Activated naive CD4-positive, alpha-beta T cell treated with Interleukin-2 at 50 U/mL for 16 hours (primary cell): Measurements from ENCODE around the gene DOK4.

Experiments
- DNase-seq: peaks from one replicate; pipeline ENCODE4 v3.0.0-alpha.2; 2020

Gene DOK4

DNA sequence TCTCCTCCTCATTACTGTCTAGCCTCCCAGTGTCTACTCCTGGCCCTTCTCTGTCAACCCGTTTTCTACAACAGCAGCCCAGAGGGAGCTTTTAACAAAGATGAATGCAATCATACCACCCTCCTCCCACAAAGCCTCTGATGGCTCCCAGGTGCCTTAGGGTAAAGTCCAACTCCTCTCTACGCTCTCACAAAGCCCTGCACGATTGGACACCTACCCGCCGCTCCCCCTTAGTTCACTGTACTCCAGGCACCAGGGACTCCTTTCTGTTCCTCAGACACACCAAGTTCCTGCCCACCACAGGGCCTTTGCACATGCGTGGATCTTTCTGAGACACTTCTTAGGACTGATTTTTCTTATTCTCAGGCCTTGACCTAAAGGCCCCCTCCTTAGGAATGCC is 32.6 kb upstream of the DOK4 start:
- no peak for DNase-seq

DNA sequence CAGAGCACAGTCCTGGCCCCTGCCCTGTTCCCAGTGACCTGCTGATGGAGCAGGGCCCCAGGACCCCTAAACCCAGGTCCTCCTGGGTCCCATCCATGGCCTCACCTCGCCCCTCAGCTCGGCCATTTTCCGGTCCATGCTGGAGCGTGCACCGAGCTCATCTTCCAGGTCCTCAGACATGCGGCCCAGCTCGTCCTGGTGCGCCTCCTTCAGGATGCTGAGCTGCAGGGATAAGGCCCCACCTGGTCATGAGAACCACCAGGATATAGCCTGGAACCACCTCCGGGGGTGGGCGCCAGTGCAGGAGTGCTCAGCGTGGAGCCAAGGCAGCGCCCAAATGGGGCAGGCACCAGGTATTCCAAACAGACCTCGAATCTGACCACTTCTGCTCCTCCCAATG is 32.2 kb upstream of the DOK4 start:
- no peak for DNase-seq

DNA sequence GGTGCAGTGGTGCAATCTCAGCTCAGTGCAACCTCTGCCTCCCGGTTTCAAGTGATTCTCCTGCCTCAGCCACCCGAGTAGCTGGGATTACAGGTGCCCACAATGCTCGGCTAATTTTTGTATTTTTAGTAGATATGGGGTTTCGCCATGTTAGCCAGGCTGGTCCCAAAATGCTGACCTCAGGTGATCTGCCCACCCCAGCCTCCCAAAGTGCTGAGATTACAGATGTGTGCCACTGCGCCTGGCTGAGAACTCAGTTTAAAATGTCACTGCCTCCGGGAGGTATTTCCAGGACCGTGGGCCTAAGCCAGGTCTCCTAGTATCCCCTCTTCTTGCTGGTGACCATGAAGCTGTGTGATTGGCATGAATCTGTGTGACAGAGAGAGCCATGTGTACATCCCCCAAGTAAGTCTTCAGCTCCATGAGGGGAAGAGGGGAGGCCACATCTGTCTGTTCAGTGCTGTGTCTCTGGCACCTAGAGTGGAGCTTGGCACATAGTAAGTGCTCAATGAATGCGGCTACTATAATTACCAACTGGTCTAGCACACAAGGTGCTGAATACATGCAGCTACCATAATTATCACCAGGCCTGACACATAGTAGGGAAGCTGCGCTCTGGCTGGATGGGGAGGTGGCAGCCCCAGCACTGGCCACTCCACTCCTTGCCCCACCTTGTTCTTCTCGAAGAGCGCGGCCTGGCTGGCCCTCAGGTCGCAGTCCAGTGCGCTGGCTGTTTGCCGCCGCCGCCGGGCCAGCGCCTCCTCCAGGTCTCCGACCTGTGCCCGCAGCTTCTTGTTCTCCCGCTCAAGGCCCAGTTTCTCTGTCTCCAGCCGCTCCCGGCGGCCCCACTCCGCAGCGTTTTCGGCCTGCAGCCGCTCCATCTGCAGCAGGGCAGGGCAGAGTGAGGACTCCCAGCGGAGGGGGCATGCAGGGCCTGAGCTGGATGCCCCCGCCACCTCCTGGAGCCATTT is 31.4 kb upstream of the DOK4 start:
- DNase-seq: no peak

DNA sequence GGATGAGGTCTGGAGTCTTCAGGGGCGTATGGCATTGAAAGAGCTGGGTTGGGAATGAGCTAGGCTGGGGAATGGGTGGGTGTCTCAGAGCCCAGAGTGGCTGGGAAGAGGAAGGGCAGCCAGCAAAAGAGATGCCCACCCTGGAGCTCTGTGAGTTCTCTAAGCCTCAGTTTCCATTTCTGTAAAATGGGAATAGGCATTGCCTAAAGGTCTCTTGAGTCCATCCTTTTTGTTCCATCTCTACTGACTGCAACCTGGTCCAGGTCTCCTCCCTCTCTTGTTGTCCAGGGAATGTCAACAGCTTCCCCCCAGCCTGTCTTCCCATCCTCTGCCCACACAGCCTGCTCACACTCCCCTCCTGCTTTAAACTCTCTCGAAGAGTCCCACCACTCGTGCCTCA is 30.5 kb upstream of the DOK4 start:
- no peak for DNase-seq

DNA sequence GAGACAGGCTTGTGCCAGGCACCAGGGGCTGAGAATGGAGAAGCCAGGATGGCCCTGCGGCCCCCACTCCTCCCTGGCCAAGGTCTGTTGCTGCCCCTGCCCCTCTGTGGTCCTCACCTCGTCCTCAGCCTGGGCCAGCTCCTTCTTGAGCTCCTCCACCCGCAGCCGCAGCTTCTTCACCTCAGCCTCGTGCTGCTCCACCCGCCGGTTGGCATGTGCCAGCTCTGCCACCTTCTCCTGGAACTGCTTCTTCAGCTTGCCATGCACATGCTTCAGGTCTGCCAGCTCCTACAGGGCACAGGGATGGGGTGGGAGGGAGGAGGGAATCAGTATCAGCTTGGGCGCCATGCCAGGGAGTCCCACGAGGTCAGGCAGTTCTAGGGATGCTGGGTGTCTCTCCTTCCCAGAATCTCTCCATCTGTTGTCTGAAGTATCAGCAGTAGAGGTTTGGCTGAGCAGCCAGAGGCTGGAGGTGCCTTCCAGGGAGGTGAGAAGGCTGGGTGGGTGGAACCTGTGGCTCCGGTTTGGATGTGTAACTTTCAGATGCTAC is 30.0 kb upstream of the DOK4 start:
- no peak for DNase-seq

DNA sequence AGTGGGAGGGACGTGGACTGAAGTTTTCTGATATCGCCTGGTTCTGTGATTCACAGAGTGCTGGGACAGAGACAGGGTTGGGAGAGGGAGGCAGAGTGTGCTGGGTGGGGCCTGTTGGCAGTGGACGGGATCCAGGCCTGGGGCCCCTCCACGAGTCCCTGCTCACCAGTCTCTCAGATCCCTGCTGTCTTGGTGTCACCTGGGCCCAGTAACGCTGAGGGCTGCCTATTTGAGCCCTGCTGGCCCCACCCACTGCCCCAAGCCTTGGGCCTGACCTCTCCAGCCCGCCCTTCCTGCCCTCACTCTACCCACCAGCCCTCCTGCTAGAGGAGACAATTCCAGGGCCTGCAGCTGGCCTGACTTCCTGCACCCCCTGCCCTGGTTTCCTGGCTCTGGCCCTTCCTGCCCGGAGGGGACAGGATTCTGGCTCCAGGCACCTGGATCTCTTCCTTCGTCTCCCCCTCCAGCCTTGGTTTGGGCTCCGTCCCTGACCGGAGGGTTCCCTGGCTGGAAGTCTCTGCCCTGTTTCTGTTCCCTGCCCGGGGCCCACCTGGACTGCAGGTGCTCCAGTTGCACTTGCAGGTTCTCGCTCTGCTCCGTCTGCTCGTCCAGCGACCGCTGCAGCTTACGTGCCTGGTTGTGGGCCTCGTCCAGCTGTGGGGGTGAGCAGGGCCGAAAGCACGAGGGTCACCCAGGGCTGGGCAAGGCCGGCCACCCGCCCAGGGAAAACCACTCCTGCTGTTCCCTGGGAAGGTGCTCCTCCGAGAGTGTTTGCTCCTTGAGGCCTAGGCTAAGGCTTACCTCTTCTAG is 28.7 kb upstream of the DOK4 start:
- no peak for DNase-seq

DNA sequence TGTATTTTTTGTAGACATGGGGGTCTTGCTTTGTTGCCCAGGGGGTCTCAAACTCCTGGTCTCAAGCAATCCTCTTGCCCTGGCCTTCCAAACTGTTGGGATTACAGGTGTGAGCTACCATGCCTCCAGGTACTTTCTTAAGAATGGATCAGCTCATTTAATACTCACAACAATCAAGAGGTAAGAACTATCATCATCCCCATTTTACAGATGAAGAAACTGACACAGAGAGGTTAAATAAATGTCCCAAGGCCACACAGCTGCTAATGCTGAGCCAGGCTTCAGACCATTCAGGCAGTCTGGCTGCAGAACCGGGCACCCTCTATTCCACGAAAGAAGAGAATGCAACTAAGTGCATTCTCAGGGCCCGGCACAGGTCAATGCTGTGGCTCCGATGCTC is 28.1 kb upstream of the DOK4 start:
- DNase-seq: no peak

DNA sequence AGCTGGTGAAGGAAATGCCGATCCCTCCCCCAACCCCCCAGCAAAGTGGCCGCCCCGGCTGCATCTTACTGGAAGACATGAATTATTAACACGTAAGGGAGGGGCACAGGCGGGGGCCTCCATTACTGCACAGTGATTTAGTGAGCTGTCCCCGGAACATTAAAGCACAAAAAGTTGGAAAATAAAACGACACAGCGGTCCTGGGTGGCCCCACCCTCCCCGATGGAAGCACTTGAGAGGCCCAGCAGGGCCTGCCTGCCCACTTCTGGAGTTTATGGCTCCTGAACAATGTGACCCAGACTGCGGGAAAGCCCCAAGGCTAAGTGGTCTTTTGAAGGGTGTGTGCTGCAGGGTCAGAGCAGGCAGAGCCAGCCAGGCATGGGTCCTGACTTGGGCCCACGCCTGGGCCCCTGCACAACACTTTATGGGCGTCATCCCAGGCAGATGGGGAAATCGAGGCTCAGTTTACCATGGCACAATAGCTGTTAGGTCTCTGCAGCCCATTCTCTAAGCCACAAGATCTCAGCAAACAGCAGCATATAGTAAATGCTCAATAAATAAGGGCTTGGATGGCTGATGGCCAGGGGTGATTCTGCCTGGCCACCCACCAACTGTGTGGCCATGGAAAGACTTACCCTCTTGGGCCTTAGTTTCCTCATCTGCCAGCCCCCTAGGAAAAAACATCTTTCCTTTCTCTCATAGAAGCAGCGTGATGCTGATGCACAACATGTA is 27.2 kb upstream of the DOK4 start:
- no peak for DNase-seq

DNA sequence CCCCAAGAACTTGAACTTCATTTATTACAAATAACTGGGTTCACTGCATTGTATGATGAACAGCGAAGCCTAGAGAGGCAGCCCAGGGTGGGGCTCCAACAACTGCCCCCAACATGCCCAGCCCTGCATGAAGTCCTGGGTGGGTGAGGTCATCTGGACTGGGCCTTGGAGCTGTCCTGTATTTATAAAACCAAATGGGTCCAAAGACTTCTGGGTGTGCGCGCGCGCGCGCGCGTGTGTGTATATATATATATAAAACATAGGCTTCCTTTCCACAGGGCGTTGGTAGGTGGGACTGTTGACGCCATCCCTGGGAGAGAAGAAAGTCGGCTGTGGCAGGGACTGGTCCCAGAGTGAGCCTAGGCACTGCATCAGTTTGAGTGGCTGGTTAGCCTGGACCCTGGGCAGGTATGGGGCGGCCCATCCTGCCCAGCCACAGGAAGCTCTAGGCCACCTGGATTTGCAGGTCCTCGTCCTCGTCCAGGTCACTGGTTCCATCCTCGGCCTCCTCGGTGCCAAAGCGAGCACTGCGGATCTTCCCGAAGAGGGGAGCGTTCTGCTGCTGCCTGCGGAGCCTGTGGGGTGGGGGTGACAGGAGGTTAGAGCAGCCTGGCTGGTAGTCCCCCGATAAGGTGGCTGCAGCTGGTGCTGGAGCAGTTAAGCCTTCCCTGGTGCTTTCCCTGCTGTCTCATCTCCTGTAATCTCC is 26.2 kb upstream of the DOK4 start:
- no peak for DNase-seq

DNA sequence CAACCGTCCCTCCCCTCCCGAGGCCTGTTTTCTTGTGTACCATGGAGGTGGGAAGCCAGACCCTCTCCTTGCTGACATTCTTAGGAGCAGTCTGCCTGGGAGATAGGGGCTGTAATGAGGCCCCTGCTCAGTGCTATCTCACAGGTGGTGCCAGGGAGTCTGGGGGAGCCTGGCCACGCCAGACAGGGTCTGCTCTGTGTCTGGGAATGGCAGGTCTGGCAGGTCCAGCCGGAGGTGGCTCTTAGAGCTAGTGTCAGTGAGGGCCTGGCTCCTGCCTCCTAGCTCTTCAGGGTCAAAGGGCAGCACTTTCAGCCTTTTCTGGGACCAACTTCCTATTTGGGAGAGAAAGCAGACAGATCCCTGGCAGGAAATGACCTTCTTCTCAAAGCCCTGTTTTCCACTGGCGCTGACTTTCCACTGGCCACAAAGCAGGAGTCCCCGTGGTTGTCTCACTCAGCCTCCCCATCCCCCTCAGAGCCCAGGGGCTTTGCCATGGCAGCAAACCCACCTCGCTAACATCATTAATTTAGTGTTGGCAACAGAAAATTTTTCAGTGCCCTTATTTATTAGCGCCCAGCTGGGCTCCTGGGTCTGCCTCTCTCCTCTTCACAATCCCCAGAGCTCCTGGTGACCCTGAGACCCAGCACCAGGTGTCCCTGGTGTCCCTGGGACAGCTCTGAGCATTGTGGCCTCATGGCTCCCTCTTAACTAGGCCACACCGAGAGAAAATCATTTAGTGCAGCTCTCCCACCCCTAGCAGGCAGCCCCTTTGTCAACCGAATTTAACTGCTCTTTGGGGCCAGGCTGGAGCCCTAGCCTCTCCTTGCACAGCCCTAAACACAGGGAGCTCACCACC is 24.0 kb upstream of the DOK4 start:
- DNase-seq: no peak

DNA sequence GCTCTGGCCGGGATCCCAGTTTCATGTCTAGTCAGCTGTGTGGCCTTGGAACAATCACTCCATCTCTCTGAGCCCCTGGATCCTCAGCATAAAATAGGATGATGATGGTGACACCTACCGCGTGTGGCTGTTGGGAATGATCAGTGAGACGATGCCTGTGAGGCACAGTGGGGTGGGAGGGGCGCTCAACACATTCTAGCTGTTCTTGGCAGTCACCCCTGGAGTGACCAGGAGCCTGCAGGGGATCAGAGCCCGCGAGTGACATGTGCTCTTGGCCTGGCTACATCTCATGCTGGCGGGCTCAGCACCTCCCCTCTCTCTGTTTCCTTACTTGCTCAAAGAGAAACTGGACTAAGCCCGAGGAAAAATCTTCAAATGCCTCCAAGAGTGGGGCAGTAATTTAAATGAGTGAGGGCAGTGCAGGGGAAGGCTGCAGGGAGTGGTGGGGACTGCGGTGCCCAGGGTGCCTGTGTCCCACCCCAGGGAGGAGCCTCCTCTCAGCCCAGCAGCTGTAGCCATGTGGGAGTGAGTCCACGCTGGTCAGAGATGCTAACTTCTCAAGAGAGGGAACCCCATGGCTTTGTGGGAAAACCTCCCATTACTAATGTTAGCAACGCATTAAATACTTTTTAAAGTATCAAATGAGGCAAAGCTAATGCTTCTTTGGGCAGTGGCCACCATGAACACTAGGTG is 23.1 kb upstream of the DOK4 start:
- DNase-seq: no peak

DNA sequence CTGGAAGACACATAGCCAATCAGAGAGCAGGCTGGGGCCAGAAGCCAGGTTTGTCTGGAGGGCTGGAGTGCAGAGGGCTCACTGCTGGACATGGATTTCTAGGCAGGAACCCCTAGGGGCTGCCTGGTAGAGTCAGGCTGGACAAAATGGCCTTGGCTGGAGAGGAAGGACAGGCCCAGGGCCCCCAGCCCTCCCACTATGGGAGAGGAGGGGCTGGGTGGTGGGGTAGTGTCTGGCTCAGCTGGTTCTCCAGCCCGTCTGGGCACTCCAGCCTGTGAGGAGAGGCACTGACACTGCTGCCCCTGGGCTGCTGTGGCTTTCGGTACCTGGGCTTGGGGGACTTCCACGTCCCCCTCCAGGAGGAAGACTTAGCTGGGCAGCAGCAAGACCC is 21.7 kb upstream of the DOK4 start:
- no peak for DNase-seq

DNA sequence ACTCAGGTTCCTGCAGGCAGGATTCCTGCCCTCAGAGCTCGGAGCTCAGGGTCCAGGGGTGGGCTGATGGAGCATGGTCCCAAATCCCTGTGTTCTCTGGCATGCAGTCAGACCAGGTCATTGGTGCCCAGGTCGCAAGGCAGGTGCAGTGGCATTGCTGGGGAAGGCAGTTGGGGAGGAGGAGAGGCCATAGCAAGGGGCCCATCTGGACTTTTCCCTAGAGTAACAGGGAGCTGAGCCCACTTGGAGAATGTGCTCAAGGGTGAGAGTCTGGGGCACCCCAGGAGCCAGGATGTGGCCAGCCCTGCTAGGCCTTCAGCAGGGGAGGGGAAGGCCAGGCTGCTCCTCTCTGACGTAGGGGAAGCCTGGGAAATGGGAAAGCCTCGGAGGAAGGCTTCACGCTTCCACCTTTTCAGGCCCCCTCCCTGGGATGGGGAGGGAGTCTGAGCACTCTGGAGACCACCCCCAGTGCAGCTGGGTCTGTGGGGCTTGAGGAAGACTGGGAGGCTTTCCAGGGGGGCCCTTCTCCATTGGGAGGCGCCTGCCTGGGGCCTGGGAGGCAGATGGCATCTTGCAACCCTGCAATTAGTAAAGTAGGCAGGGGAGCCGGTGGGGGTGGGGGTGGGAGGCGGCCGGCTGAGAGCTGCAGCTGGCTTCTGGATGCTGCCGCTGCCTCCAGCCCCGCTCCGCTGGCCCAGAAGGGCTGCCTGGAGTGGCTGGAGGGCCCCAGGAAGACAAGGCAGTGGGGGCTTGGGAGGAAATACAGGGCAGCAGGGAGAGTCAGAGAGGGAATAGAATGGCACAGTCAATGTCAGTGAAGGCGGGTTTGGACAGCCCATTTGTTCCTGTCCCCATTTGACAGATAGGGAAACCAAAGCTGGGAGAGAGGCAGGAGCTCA is 21.1 kb upstream of the DOK4 start:
- DNase-seq: no peak

DNA sequence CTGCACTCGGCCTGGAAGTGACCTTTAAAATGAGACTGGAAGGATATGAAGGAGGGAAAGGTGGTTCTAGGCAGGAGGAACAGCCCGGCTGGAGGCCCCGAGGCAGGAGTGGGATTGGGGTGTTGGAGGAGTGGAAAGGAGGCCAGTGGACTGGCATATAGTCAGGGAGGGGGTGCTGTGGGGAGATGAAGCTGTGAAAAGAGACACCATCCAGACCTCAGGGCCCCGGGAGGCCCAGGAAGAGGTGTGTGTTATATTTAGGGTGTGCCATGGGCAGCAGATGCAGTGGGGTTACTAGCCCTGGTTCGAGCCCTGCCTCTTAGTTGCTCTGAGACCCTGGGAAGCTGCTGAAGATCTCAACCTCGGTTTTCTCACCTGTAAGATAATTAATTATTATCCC is 18.9 kb upstream of the DOK4 start:
- DNase-seq: no peak

DNA sequence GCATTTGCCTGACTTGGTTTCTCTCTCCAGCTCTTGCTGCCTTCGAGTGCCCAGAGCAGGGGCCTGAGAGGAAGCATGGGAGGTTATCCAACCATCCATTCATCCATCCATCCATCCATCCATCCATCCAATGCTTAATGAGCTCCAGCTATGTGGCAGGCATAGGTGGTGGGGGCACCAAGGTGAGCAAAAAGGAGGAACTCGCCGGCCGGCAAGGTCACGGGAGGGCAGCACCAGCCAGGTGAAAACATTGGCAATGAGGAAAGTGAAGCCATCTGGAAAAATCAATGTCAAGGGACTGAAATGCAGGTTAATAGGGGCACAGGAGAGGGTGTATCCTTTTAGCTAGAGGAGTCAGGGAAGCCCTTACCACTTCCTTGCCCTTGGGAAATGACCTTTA is 18.2 kb upstream of the DOK4 start:
- DNase-seq: no peak

DNA sequence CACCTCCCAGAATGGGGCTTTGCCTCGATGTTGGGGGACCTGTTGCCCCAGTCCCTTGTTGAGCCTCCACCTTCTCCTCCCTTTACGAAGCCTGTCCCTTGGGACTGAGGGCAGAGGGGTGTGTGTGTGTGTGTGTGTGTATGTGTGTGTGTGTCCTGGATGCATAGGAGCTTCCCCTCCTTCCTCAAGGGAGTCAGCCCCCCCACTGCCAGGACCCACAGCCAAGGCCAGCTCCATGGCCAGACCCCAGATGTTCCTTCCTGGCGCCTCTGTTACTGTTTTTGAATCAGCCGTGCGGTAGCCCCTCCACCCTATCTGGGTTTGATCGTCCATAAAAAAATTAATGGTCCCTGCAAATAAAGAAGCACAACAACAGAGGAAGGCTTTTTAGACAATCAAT is 17.7 kb upstream of the DOK4 start:
- DNase-seq: no peak

DNA sequence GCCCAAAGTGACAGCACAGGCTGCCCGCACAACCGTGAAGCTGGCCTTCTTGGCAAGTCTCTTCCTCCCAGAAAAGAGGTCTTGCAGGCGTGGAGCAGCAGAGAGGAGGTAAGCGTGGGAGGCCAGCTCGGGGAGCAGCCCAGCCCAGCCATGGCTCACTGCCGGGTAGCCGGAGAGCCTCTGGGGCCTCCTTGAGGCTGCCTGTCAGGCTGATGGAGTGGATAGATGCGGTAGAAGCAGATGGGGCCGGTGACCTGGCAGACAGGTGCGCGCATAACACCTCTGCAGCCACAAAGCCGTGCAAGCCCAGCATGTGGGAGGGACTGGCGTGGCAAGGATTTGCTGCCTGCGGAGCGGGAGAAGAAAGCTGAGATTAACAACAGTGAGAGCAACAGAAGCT is 17.1 kb upstream of the DOK4 start:
- DNase-seq: no peak

DNA sequence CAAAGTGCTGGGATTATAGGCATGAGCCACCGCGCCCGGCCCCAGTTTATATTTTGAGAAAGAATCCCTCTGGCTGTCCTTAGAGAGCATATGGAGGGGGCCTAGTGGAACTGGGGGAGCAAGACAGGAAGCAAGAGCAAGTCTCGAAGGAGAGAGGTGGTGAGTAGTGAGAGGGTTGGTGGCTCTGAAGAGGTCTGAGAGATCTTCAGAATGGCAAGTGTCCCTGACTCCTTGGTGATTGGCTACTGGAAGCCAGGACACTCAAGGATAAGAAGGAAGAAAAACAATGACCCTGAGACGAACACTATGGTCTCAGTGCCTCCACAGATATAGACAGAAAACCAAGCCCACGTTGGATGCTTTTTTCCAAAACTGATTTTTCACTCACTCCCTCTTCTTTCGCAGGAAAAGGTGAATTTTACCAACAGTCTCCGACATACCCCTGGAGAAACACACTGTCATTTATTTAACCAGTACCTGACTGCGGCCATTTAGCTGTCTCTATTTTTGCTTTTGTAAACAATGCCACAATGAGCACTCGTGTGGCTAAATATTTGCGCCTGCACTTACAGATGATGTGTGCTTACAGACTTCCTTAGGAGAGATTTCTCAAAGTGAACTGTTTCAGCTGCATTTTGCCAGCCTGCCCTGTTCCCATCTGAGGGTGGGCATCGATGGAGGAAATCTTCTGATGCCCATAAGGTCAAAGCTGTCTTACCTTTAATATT is 15.9 kb upstream of the DOK4 start:
- no peak for DNase-seq

DNA sequence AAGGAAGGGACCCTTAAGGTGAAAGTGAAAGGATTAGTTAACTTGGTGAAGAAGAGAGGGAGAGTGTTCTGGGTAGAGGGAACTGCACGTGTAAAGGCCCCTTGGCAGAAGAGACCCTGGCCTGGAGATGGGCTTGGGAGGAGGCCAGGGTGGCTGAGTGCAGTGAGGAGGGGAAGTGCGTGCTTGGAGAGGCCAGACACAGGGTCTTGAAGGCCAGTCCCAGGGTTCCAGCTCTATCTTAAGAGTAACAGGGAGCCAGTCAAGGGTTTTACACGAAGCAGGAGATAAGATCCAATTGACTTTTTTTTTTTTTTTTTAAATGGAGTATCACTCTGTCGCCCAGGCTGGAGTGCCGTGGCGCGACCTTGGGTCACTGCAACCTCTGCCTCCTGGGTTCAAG is 15.2 kb upstream of the DOK4 start:
- DNase-seq: no peak
